ELR (cell line): ENCODE measurements around the gene MRPL24.
"Not testable (repeated sequence)": the region's sequence is repeated elsewhere in the genome, so short reads cannot be mapped to it uniquely, and the experiment has no call there.

ENCODE experiments used
- DNase-seq: peaks from one replicate; pipeline ENCODE4 v3.0.0-alpha.2; 2015; ENCODE audit warnings: low read depth

MRPL24 gene

DNA sequence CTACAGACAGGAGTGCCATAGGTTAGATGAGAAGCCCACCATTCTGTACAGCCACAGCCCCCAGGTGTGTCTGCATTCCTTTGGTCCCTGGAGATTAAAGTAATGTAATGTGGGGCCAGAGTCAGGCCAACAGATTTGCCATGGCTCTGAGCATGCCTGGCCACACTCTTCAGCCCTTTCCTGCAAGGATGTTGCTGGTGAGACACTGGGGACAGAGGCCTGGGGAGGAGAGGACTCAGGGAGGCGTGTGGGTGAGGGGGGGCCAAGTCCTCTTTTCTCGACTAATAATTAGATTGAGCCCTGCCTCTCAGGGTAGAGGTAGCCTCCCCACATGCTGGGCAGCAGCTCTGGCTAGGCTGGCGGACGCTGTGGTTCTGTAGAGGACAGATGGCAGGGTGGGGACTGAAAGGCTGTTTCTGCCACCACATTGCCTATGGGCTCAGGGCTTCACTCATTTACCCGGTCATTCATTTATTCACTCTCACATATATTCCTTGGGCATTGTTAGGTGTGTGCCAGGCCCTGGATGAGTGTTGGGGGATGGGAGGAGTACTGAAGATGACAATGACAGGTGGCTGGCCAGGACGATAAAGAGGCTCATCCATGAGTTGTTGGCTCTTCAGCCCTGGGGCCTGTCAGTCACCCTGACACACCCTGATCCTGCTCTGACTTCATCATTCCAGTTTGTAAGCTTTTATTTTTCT is 19.4 kb upstream of the MRPL24 start:
- no peak for DNase-seq

DNA sequence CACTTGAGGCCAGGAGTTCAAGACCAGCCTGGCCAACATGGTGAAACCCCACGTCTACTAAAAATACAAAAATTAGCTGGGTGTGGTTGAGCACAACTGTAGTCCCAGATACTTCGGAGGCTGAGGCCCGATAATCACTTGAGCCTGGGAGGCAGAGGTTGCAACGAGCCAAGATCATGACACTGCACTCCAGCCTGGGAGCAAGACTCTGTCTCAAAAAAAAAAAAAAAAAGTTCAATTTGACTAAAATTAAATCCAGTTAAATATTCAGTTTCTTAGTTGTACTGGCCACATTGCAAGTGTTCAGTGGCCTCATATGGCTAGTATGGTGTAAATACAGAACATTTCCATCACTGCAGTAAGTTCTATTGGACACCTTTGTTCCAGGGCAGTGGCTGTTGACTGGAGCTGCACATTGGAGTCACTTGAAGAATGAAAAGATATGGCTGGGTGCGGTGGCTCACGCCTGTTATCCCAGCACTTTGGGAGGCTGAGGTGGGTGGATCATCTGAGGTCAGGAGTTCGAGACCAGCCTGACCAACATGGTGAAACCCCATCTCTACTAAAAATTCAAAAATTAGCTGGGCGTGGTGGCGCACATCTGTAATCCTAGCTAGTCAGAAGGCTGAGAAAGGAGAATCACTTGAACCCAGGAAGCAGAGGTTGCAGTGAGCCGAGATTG is 16.8 kb upstream of the MRPL24 start:
- DNase-seq: not testable (repeated sequence)

- DNase-seq: no peak
Observed at GRCh38 chr1:156756355-156756754, 15.5 kb upstream of the MRPL24 start.

DNA sequence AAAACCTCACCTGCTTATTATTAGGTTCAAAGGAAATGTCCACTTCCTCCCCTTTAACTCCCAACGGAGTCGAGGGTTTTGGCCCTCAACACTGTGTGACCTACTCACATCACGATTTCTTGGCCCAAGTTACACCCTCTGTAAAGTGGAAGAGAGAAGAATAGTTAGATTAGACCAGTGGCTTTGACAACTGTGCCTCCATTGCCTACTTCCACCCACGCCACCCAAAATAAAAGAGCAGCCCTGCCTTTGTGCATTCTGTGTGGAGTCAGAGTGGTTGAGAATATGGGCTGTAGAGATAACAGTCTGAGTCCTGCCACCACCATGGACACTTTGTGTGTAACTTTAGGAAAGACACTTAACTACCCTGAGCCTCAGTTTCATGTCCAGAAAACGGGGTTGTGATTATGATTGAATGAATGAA is 14.7 kb upstream of the MRPL24 start:
- DNase-seq: no peak

GRCh38 chr1:156754219-156754618 is 13.3 kb upstream of the MRPL24 start:
- DNase-seq: no peak

GRCh38 chr1:156752843-156753482 is 12.1 kb upstream of the MRPL24 start:
- DNase-seq: no peak

GRCh38 chr1:156751757-156752481 is 11.0 kb upstream of the MRPL24 start:
- peak; percentile 96 for DNase-seq

- DNase-seq: no peak
Observed at GRCh38 chr1:156751451-156751756, 10.5 kb upstream of the MRPL24 start, which contains the start of gene HDGF. TSS of gene HDGF (minus strand) at chr1:156751675. CDS start at chr1:156751429, 246 bp downstream.

DNA sequence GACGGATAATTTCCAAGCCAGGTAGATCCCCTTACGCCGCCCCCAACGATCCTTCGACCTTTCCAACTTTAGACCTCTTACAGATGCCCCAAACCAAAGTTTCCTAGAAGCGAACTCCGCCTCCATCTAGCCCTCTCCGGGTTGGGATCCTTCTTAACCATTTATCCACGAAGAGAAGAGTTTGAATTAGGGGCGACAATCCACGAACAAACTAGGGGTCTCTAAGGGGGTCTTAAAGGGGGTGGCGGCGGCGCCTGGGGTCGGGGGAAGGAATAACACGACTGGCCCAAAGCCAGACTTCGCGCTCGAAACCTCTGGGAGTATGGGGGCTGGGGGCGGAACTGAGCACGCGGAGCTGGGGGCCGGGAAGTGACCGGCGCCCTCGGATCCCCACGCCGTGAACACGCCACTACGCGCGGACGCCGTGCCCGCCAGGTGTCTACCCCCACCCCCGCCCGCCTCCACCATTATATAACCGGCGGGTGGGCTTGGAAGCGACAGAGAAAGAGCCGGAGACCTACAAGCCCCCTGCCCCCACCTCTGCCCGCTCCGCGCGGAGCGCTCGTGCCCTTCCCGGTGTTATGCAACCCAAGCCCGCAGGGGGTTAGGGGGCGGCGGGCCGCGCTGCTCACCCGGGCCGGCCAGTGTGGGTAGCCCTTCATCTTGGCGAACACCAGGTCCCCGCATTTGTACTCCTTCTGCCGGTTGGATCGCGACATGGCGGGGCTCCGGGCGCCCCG is 10.0 kb upstream of the MRPL24 start:
- DNase-seq: peak; percentile 60

DNA sequence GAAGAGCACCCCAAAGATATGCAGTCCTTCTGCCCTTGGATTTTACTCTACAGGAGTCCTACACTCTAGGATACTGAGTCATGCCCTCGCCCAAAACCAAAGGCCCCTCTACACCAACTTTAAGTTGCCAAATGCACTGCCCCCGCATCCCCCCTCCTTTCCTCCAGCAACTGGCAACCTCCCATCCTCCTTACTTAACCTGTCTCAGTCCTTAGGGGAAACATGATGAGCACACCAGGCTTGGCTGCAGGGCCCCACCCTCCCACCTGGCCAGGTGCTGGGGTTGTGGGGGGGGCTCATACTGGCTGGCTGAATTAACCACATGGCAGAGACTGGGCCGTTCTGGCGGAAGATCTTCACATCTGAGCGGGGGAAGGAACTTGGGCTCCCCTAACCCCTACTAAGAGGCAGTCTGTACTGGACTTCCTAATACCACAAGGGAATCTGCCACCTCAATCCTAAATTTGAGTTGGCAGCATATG is 9.3 kb upstream of the MRPL24 start:
- peak; percentile 61 for DNase-seq

DNA sequence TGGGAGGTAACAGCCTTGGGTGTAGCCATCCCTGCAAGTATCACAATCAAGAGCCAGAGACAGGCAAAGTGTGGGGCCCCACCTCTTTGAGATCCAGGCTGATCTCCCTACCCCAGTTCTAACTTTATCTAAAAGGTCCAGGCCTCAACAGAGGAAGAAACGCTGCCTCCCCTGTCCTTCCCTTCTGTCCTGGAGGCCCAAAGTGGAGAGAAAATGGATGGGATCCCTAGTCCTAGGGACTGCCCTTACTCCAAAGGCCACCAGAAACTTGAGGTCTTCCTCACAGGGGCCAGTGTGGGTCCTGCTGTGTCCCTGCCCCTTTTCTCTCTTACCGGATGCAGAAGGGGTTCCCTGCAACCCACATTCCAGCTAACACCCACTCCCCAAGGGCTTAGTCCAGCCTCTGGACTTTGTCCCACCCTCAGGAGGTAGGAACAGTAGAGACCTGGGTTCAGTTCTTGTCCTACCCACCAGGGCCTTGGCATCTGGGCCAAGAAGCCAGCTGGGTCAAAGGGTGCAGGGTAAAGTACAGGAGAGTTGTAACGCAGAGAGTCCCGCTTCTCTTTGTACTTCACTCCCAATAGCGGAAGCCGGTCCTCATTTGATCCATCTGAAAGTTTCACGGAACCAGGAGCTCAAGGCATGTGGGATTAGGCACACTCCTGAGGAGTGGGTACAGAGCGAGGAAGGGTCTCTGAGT is 8.7 kb upstream of the MRPL24 start:
- DNase-seq: peak; percentile 36

DNA sequence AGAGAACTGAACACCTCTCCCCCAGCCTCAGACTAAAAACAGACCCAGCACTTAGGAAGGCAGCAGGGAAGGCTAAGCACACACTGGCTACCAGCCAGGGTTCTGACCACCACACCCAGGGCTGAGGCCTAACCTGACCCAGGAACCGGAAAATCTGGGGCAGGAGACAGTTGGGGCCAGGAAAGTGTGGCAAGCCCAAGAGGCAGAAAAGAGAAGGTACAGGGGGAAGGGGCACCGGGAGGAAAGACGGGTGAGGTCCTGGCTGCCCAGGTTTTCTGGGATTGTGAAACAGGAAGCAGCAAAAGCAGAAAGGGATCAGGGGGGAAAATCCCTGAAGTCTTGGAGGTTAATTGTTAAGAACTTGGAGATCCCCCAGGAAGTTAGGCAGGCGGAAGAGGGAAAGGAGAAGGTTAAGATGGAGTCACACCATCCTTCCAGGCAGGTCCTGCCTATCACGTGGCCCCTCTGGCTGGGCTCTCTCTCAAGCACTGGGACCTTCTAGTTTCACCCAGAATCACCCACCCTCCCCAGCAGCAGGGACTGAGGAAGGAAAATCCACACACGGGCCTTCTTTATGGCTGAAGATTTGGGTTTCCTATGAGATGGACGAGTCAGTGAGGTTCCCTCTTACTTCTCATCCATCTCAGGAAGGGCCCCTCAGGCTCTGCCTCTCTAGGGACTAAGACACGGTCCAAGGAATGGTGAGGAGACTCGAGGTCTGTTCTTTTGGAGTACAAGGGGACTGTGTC is 8.0 kb upstream of the MRPL24 start:
- peak; percentile 80 for DNase-seq

DNA sequence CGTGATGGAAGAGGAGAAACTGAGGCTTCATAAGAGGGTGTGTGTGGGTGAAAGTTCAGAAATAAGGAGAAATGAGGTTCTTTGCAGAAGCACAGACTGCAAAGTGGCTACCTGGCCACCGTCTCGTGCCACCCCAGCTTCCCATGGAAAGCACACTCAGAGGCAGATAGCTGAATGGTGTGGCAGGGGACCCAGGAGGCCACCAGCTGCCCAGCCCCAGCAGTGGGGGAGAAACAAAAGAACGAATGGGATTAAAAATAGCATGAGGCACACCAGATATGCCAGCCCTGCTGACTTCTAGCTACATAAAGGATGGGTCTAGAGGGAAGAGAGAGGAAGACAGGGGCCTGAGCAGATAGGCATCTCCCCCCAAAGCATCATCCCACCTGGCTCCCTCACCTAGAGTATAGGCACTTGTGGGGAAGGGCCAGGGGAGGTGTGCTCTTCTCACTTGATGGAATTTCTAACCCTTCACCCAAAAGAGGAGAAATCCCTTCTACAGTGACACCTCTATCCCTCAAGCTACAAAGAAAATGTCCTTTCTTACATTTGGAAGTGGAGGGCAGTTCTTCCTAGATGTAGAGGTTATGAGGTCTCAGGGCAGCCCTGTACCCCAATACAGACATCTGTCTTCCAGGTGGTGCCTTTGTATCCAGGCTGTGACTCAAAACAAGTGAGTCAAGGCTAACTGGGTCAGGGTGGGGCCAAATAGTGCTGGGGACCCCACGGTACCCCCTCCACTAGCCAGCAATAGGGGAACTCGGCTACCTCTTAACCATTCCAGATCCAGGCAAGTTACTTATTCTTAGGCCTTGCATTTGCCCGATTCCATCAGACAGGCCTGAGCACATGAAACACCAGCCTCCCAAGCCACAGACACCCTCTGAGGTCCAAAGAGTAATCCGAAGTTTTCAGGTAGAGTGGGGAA is 7.1 kb upstream of the MRPL24 start:
- DNase-seq: peak; percentile 80

- DNase-seq: peak; percentile 96
Observed at GRCh38 chr1:156746728-156747631, 6.1 kb upstream of the MRPL24 start.

DNA sequence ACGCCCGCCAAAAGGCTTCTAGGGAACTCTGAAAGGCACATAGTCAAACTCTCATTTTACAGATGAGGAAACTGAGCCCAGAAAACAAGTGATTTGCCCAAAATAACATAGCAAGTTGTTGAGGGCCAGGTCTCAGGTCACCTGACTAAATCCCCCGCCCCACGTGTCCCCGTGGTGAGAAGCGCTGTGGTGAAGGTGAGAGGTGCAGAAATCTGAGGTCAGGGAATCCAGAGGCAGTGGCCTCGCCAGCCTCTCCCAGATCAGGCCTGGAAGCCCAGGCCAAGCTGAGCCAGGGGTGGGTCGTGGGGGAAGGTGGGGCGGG is 5.5 kb upstream of the MRPL24 start:
- DNase-seq: no peak

DNA sequence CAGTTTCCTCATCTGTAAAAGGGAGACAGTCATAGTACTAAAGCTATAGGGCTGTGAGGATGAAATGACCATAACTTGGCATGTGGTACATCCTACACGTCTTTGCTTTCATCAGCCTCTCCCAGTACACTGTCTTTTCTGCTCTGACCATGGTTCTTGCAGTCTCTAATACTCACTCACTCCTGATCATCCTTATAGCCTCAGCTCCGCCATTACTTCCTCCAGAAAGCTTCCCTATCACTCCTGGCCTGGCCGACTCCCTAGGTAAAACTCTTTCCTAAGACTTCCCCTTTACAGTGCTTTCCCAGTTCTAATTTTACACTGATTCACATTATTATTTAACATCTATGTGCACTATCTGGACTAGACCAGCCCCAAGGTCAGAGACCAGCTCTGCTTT is 5.0 kb upstream of the MRPL24 start:
- no peak for DNase-seq

DNA sequence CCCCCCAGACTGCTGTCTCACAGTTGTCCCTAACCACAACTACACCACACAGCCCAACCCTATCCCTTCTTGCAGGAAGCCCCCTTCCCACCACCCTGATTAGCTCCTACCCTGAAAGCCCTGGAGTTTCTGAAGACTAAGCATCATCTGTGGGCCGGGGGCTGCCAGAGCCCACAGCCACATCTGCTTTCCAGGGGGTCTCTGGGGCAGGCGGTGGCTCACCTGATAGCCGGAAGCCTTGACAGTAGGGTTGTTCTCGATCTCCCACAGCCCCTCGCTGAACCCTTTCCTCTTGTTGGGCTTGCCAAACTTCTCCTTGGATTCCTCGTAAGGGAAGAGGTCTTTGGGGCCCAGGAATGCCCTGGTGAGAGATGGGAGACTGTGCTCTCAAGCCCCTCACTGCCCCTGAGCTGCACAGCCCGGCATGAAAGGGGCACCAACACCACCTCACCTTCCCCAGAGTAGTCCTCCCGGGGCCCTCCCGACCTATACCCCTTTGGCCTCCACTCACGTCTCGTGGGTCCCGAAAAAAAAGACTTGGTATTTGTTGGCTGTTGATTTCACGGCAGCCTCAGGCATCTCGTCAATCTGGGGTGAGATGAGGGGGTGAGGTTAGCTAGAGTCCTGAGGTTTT is 4.0 kb upstream of the MRPL24 start:
- no peak for DNase-seq

DNA sequence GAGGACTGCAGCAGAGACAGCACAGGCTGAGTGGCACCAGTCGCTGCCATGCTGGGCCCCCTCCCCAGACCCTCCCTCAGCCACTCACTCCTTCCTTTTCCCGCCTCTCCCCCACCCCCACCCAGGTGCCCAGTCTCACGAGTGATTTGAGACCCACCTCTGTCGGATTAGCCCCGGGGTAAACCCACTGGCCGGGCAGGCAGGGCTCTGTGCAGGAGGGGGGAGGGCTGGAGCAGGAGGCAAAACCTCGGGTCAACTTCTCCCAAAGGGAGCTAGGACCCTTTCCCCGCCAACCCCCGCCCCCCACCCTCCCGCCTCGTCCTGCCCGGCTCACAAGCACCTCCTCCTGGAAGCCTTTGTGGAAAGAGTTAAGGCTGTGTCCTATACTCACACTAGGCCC is 3.5 kb upstream of the MRPL24 start:
- no peak for DNase-seq
